HEK293 (cell line): ENCODE results near the gene RASSF1.

Experiments
- CTCF ChIA-PET: fragments of 350-600 bp; formaldehyde crosslinking; extraction: SDS; loops from one replicate; lab custom pipeline; 2021; ENCODE audit warnings: antibody characterized with exemption; lab: Yijun Ruan, JAX
- POLR2A ChIA-PET: fragments of 300-600 bp; formaldehyde crosslinking; extraction: SDS; loops from one replicate; lab custom pipeline; 2020; ENCODE audit warnings: antibody characterized with exemption, inconsistent platforms; lab: Yijun Ruan, JAX
- H3K27ac ChIP-seq: fragments of 200-500 bp; sonication (Bioruptor generic); 2 replicates; pipeline ENCODE4 v1.5.1; 2014; ENCODE audit warnings: low read depth, low read length, control low read depth, inconsistent platforms; ENCODE audit errors: extremely low read depth
- H3K36me3 ChIP-seq, 2 experiments: fragments of 200-500 bp in 1 of 2; sonication (Bioruptor generic) in 1 of 2; 1 replicate in 1 of 2; 2 replicates in 1 of 2; pipeline ENCODE4 v1.5.1; 2014 to 2017; ENCODE audit warnings: inconsistent platforms in 2 of 2, low read length in 2 of 2; ENCODE audit not compliant: control insufficient read depth in 2 of 2, insufficient read depth in 1 of 2
- H3K4me1 ChIP-seq: fragments of 200-500 bp; sonication (Bioruptor generic); 2 replicates; pipeline ENCODE4 v1.5.1; 2014; ENCODE audit warnings: mild to moderate bottlenecking, low read length, inconsistent platforms; ENCODE audit not compliant: control insufficient read depth, insufficient read depth
- H3K4me3 ChIP-seq: 2 replicates; pipeline ENCODE4 v1.5.1; 2011; ENCODE audit warnings: low read depth, mild to moderate bottlenecking, control low read depth, low read length, moderate library complexity
- H3K9me3 ChIP-seq: fragments of 200-500 bp; sonication (Bioruptor generic); 2 replicates; pipeline ENCODE4 v1.5.1; 2014; ENCODE audit warnings: low read depth, low read length, inconsistent platforms; ENCODE audit not compliant: control insufficient read depth, insufficient read depth
- GLI2 ChIP-seq: fragments of 450-650 bp; formaldehyde crosslinking; IDR thresholded peaks from 2 replicates; pipeline ENCODE4; 2017; ENCODE audit warnings: missing biosample characterization, missing genetic modification characterization, low read depth, borderline replicate concordance
- TCF7L2 ChIP-seq: IDR thresholded peaks from 2 replicates; pipeline ENCODE4 v1.6.1; 2011; ENCODE audit warnings: low read depth, mild to moderate bottlenecking, inconsistent platforms, low read length, moderate library complexity, borderline replicate concordance
- ZBTB1 ChIP-seq: fragments of 450-650 bp; formaldehyde crosslinking; IDR thresholded peaks from 2 replicates; pipeline ENCODE4 v1.5.1; 2016; ENCODE audit warnings: missing biosample characterization, missing genetic modification characterization
- ZIC2 ChIP-seq: fragments of 450-650 bp; formaldehyde crosslinking; IDR thresholded peaks from 2 replicates; pipeline ENCODE4 v1.5.1; 2016; ENCODE audit warnings: missing biosample characterization, missing genetic modification characterization
- ZNF121 ChIP-seq: fragments of 450-650 bp; formaldehyde crosslinking; IDR thresholded peaks from 2 replicates; pipeline ENCODE4 v1.5.1; 2016; ENCODE audit warnings: missing biosample characterization, missing genetic modification characterization
- ZNF132 ChIP-seq: fragments of 450-650 bp; formaldehyde crosslinking; IDR thresholded peaks from 2 replicates; pipeline ENCODE4 v1.5.1; 2017; ENCODE audit warnings: missing biosample characterization, missing genetic modification characterization, borderline replicate concordance
- ZNF133 ChIP-seq: fragments of 450-650 bp; formaldehyde crosslinking; IDR thresholded peaks from 2 replicates; pipeline ENCODE4 v1.5.1; 2016; ENCODE audit warnings: missing biosample characterization, missing genetic modification characterization
- ZNF140 ChIP-seq: fragments of 450-650 bp; formaldehyde crosslinking; IDR thresholded peaks from 2 replicates; pipeline ENCODE4 v1.5.1; 2016; ENCODE audit warnings: missing biosample characterization, missing genetic modification characterization
- ZNF211 ChIP-seq: fragments of 450-650 bp; formaldehyde crosslinking; IDR thresholded peaks from 2 replicates; pipeline ENCODE4 v1.5.1; 2016; ENCODE audit warnings: low read depth, missing biosample characterization, missing genetic modification characterization
- ZNF341 ChIP-seq: fragments of 450-650 bp; formaldehyde crosslinking; IDR thresholded peaks from 2 replicates; pipeline ENCODE4; 2016; ENCODE audit warnings: low read depth, missing biosample characterization, missing genetic modification characterization
- ZNF529 ChIP-seq: fragments of 450-650 bp; formaldehyde crosslinking; IDR thresholded peaks from 2 replicates; pipeline ENCODE4 v1.5.1; 2017; ENCODE audit warnings: missing genetic modification characterization, missing biosample characterization; ENCODE audit not compliant: insufficient replicate concordance
- ZNF629 ChIP-seq: fragments of 450-650 bp; formaldehyde crosslinking; IDR thresholded peaks from 2 replicates; pipeline ENCODE4 v1.5.1; 2017; ENCODE audit warnings: missing biosample characterization, missing genetic modification characterization
- ZNF658 ChIP-seq: fragments of 450-650 bp; formaldehyde crosslinking; IDR thresholded peaks from 2 replicates; pipeline ENCODE4; 2016; ENCODE audit warnings: missing biosample characterization, missing genetic modification characterization
- ZNF664 ChIP-seq: fragments of 450-650 bp; formaldehyde crosslinking; IDR thresholded peaks from 2 replicates; pipeline ENCODE4 v1.5.1; 2016; ENCODE audit warnings: missing biosample characterization, missing genetic modification characterization
- ZNF707 ChIP-seq: fragments of 450-650 bp; formaldehyde crosslinking; IDR thresholded peaks from 2 replicates; pipeline ENCODE4 v1.5.1; 2016; ENCODE audit warnings: missing biosample characterization, missing genetic modification characterization
- ZSCAN16 ChIP-seq: fragments of 450-650 bp; formaldehyde crosslinking; IDR thresholded peaks from 2 replicates; pipeline ENCODE4 v1.5.1; 2016; ENCODE audit warnings: missing biosample characterization, missing genetic modification characterization
- TF ChIP-seq, protein P1 (sequence below): fragments of 450-650 bp; formaldehyde crosslinking; IDR thresholded peaks from 2 replicates; pipeline ENCODE4 v1.5.1; 2016; ENCODE audit warnings: missing biosample characterization, missing genetic modification characterization
- TF ChIP-seq, protein P2 (sequence below): fragments of 450-650 bp; formaldehyde crosslinking; IDR thresholded peaks from 2 replicates; pipeline ENCODE4 v1.5.1; 2016; ENCODE audit warnings: missing biosample characterization, missing genetic modification characterization, low read depth
- TF ChIP-seq, protein P3 (sequence below): fragments of 450-650 bp; formaldehyde crosslinking; IDR thresholded peaks from 2 replicates; pipeline ENCODE4 v1.5.1; 2016; ENCODE audit warnings: missing biosample characterization, missing genetic modification characterization
- TF ChIP-seq, protein P4 (sequence below): fragments of 450-650 bp; formaldehyde crosslinking; IDR thresholded peaks from 2 replicates; pipeline ENCODE4 v1.5.1; 2016; ENCODE audit warnings: missing biosample characterization, missing genetic modification characterization, low read depth
- TF ChIP-seq, protein P5 (sequence below): fragments of 450-650 bp; formaldehyde crosslinking; IDR thresholded peaks from 2 replicates; pipeline ENCODE4 v1.5.1; 2017; ENCODE audit warnings: missing biosample characterization, missing genetic modification characterization

The RASSF1 gene

DNA sequence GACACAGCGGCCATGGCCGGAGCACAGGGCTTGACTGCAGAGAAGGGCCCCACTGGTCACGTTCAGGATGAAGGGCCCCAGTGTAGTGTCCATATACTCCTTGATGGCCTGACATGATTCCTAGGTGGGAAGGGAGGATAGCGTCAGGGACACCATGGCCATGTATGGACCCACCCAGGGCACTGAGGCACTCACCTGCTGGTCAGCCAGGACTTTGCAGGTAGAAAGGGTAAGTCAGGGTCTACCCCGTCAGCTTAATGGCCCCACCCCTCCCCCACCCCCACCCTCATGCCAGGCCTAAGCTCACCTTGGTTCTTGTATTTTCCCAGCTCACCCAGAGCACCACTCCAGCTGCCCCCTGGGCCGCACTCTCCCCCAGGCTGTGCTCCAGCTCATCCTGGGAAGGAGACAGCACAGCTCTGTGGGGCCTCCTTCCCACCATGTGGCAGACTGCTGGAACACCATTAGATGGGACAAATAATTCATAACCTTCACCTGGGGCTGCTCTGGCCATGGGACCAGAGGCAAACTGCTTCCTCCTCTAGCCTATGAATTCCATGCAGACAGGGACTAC lies 39.9 kb downstream of the RASSF1 start (continued):
- TF ChIP-seq ZNF658 (tag by site-specific recombination) (no peak), ZNF211 (tag by site-specific recombination) (no peak), ZNF121 (tag by site-specific recombination) (no peak), GLI2 (tag by site-specific recombination) (no peak), ZNF707 (tag by site-specific recombination) (no peak), ZNF133 (no peak), ZNF664 (tag by site-specific recombination) (no peak), TCF7L2 (no peak), ZNF140 (tag by site-specific recombination) (no peak)
- TF ChIP-seq, protein P1, sequence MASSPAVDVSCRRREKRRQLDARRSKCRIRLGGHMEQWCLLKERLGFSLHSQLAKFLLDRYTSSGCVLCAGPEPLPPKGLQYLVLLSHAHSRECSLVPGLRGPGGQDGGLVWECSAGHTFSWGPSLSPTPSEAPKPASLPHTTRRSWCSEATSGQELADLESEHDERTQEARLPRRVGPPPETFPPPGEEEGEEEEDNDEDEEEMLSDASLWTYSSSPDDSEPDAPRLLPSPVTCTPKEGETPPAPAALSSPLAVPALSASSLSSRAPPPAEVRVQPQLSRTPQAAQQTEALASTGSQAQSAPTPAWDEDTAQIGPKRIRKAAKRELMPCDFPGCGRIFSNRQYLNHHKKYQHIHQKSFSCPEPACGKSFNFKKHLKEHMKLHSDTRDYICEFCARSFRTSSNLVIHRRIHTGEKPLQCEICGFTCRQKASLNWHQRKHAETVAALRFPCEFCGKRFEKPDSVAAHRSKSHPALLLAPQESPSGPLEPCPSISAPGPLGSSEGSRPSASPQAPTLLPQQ (tag by site-specific recombination), result no peak
- TF ChIP-seq, protein P2, sequence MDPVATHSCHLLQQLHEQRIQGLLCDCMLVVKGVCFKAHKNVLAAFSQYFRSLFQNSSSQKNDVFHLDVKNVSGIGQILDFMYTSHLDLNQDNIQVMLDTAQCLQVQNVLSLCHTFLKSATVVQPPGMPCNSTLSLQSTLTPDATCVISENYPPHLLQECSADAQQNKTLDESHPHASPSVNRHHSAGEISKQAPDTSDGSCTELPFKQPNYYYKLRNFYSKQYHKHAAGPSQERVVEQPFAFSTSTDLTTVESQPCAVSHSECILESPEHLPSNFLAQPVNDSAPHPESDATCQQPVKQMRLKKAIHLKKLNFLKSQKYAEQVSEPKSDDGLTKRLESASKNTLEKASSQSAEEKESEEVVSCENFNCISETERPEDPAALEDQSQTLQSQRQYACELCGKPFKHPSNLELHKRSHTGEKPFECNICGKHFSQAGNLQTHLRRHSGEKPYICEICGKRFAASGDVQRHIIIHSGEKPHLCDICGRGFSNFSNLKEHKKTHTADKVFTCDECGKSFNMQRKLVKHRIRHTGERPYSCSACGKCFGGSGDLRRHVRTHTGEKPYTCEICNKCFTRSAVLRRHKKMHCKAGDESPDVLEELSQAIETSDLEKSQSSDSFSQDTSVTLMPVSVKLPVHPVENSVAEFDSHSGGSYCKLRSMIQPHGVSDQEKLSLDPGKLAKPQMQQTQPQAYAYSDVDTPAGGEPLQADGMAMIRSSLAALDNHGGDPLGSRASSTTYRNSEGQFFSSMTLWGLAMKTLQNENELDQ, result no peak
- TF ChIP-seq, protein P3, sequence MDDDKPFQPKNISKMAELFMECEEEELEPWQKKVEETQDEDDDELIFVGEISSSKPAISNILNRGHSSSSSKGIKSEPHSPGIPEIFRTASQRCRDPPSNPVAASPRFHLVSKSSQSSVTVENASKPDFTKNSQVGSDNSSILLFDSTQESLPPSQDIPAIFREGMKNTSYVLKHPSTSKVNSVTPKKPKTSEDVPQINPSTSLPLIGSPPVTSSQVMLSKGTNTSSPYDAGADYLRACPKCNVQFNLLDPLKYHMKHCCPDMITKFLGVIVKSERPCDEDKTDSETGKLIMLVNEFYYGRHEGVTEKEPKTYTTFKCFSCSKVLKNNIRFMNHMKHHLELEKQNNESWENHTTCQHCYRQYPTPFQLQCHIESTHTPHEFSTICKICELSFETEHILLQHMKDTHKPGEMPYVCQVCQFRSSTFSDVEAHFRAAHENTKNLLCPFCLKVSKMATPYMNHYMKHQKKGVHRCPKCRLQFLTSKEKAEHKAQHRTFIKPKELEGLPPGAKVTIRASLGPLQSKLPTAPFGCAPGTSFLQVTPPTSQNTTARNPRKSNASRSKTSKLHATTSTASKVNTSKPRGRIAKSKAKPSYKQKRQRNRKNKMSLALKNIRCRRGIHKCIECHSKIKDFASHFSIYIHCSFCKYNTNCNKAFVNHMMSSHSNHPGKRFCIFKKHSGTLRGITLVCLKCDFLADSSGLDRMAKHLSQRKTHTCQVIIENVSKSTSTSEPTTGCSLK, result no peak

DNA sequence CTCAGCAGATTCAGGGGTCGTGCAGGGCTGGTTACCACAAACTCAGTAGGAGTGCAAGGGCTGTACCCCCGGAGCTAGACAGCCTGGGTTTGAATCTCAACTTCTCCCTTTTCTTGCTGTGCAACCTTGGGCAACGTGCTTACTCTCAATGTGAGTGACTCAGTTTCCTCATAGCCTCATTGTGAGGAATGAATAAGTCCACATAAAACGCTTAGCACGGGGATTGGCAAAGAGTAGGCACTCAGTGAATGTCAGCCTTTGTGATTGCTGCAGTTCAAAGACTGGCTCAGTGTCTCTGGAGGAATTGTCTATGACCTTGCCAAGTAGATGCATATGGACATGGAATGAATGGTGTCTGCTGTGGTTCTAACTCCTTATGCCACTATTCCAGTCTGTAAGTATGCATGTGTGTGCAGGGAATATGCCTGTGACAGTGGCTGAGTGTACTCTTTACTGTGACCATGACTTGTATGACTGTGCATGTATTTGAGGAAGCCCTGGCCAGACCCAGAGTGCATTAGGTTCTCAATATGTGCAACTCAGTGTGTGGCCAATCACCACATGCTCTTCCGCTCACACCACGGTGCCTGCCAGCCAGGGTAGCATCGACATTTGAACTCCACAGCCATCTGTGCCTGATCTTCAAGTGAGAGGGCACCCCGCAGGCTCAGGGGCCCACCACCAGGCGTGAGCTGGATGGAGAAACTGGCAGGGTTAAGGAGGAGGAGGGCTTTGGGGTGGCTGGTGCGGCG lies 40.5 kb downstream of the RASSF1 start:
- H3K27ac ChIP-seq, result peak overlapping the region; percentile 51
- TF ChIP-seq ZIC2 (tag by site-specific recombination) (peak; percentile 82), ZBTB1 (tag by site-specific recombination) (no peak), ZSCAN16 (tag by site-specific recombination) (no peak)
- TF ChIP-seq, all 188 proteins: peak for 1

DNA sequence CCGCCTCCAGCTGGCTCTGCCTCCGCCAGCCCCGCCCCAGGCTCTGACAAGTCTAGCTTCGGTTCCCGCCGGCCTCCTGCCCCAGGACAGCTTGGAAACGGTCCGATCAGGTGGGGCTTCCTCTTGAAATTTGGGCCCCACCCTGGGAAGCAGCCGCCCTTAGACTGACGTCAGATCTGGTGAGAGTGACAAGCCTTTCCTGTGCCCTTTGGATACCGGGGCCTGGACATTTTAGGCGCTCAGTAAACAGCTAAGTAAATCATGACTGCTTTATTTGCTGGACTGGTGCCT lies 41.1 kb downstream of the RASSF1 start:
- Histone ChIP-seq H3K4me3 (peak overlapping the region; percentile 36), H3K4me1 (no peaks in the 10 kb centered on the region), H3K36me3 (peaks cover 0 to 4% of the 10 kb centered on the region in 2 experiments; a peak in 1 of 3 replicates), H3K9me3 (no peaks in the 10 kb centered on the region), H3K27ac (peak overlapping the region; percentile 51)
- ChIA-PET POLR2A (interaction anchor here (0.6 to 2.2 kb wide), 17 partner anchors 9 to 269 kb away, joined by 3 to 34 read pairs (median 4); partner anchors contain the start of genes CYB561D2, GNAI2, HEMK1 and LSMEM2), CTCF (interaction anchor here (0.6 to 2.0 kb wide), 4 partner anchors 18 to 125 kb away, joined by 3 to 7 read pairs (median 4); no protein-coding TSS in a partner anchor)
- TF ChIP-seq ZNF132 (tag by site-specific recombination) (no peak), ZNF629 (0 out of 2 replicates have a peak, but pooled peaks have one; percentile 61), ZNF341 (tag by site-specific recombination) (no peak), ZNF529 (no peak)
- TF ChIP-seq, protein P4, sequence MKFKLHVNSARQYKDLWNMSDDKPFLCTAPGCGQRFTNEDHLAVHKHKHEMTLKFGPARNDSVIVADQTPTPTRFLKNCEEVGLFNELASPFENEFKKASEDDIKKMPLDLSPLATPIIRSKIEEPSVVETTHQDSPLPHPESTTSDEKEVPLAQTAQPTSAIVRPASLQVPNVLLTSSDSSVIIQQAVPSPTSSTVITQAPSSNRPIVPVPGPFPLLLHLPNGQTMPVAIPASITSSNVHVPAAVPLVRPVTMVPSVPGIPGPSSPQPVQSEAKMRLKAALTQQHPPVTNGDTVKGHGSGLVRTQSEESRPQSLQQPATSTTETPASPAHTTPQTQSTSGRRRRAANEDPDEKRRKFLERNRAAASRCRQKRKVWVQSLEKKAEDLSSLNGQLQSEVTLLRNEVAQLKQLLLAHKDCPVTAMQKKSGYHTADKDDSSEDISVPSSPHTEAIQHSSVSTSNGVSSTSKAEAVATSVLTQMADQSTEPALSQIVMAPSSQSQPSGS, result 0 out of 2 replicates have a peak, but pooled peaks have one; percentile 22
- TF ChIP-seq, protein P5, sequence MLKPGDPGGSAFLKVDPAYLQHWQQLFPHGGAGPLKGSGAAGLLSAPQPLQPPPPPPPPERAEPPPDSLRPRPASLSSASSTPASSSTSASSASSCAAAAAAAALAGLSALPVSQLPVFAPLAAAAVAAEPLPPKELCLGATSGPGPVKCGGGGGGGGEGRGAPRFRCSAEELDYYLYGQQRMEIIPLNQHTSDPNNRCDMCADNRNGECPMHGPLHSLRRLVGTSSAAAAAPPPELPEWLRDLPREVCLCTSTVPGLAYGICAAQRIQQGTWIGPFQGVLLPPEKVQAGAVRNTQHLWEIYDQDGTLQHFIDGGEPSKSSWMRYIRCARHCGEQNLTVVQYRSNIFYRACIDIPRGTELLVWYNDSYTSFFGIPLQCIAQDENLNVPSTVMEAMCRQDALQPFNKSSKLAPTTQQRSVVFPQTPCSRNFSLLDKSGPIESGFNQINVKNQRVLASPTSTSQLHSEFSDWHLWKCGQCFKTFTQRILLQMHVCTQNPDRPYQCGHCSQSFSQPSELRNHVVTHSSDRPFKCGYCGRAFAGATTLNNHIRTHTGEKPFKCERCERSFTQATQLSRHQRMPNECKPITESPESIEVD, result no peak

More for the DNA sequence above, 40.5 kb downstream of the RASSF1 start:
- H3K4me3 ChIP-seq, result peak overlapping the region; percentile 36
- H3K9me3 ChIP-seq, result no peaks in the 10 kb centered on the region
- no peaks in the 10 kb centered on the region for H3K4me1 ChIP-seq
- H3K36me3 ChIP-seq, result peaks cover 0 to 4% of the 10 kb centered on the region in 2 experiments; a peak in 1 of 3 replicates
- ChIA-PET CTCF (interaction anchor here (0.6 to 2.0 kb wide), 4 partner anchors 17 to 125 kb away, joined by 3 to 7 read pairs (median 4); no protein-coding TSS in a partner anchor), POLR2A (interaction anchor here (0.6 to 2.2 kb wide), 16 partner anchors 8 to 269 kb away, joined by 3 to 34 read pairs (median 4); partner anchors contain the start of genes CYB561D2, GNAI2, HEMK1 and LSMEM2)
